Neural crest cell (in vitro differentiated cells): ENCODE measurements around the gene CFDP1. TPM values are rescaled to one million over a fixed set of nuclear protein-coding genes. Genes with fewer than 3 reads are reported as not detected.

Experiments used
- DNase-seq: peaks from one replicate; pipeline ENCODE4 v3.0.0; 2021; ENCODE audit warnings: low read depth, mixed read lengths, low spot score
- H3K27ac Mint-ChIP-seq: one replicate; pipeline ENCODE4 v1.8.0; 2021; ENCODE audit warnings: mild to moderate bottlenecking, mixed read lengths; ENCODE audit not compliant: unreplicated experiment
- H3K27me3 Mint-ChIP-seq: 2 replicates; pipeline ENCODE4 v1.8.0; 2021; ENCODE audit warnings: low read depth, mild to moderate bottlenecking, mixed read lengths
- H3K36me3 Mint-ChIP-seq: 2 replicates; pipeline ENCODE4 v1.8.0; 2021; ENCODE audit warnings: low read depth, mild to moderate bottlenecking, mixed read lengths
- H3K4me1 Mint-ChIP-seq: 2 replicates; pipeline ENCODE4 v1.8.0; 2021; ENCODE audit warnings: mixed read lengths
- H3K4me3 Mint-ChIP-seq: one replicate; pipeline ENCODE4 v1.8.0; 2021; ENCODE audit warnings: mild to moderate bottlenecking, mixed read lengths
- H3K9me3 Mint-ChIP-seq: 2 replicates; pipeline ENCODE4 v1.8.0; 2021; ENCODE audit warnings: mixed read lengths
- CTCF ChIP-seq: fragments of 200-600 bp; sonication (generic); conservative IDR thresholded peaks from 2 replicates; pipeline ENCODE4 v1.5.0; 2021; ENCODE audit warnings: antibody characterized with exemption, mild to moderate bottlenecking
- total RNA-seq: library from RNA; stranded (reverse); gene quantifications from 2 replicates; pipeline ENCODE4 v1.2.1, GENCODE V29; 2021

The CFDP1 gene
- total RNA-seq, 1 donor from 2014 or later = 99.8 TPM

- no peak for TF ChIP-seq CTCF
- Mint-ChIP-seq H3K27ac (peak overlapping the region; percentile 92), H3K36me3 (peaks cover 15% of the 10 kb centered on the region), H3K27me3 (no peaks in the 10 kb centered on the region), H3K4me3 (no peak overlapping the region), H3K9me3 (no peaks in the 10 kb centered on the region), H3K4me1 (peaks cover 51% of the 10 kb centered on the region)
- DNase-seq = no peak
Observed at GRCh38 chr16:75309156-75309555, 124.1 kb downstream of the CFDP1 start.

GRCh38 chr16:75308011-75308410 is 125.3 kb downstream of the CFDP1 start:
- Mint-ChIP-seq H3K4me1 (peaks cover 46% of the 10 kb centered on the region), H3K4me3 (no peak overlapping the region), H3K27me3 (no peaks in the 10 kb centered on the region), H3K36me3 (peaks cover 18% of the 10 kb centered on the region), H3K27ac (peak overlapping the region; percentile 23), H3K9me3 (no peaks in the 10 kb centered on the region)
- TF ChIP-seq CTCF = no peak
- no peak for DNase-seq

GRCh38 chr16:75307506-75307905 is 125.8 kb downstream of the CFDP1 start:
- no peak overlapping the region for H3K4me3 Mint-ChIP-seq
- H3K27ac Mint-ChIP-seq = no peak overlapping the region
- TF ChIP-seq CTCF = no peak
- peaks cover 15% of the 10 kb centered on the region for H3K36me3 Mint-ChIP-seq
- no peak for DNase-seq
- H3K9me3 Mint-ChIP-seq = no peaks in the 10 kb centered on the region
- peaks cover 41% of the 10 kb centered on the region for H3K4me1 Mint-ChIP-seq
- no peaks in the 10 kb centered on the region for H3K27me3 Mint-ChIP-seq

- Mint-ChIP-seq H3K36me3 (peaks cover 15% of the 10 kb centered on the region), H3K4me3 (no peak overlapping the region), H3K4me1 (peaks cover 35% of the 10 kb centered on the region), H3K9me3 (no peaks in the 10 kb centered on the region), H3K27me3 (no peaks in the 10 kb centered on the region), H3K27ac (no peak overlapping the region)
- no peak for DNase-seq
- no peak for TF ChIP-seq CTCF
Observed at GRCh38 chr16:75306099-75306762, 127.1 kb downstream of the CFDP1 start.

- H3K4me3 Mint-ChIP-seq = no peak overlapping the region
- TF ChIP-seq CTCF = no peak
- peaks cover 35% of the 10 kb centered on the region for H3K4me1 Mint-ChIP-seq
- peaks cover 16% of the 10 kb centered on the region for H3K36me3 Mint-ChIP-seq
- no peaks in the 10 kb centered on the region for H3K27me3 Mint-ChIP-seq
- no peak for DNase-seq
- H3K9me3 Mint-ChIP-seq = no peaks in the 10 kb centered on the region
- H3K27ac Mint-ChIP-seq = no peak overlapping the region
Observed at GRCh38 chr16:75305364-75306098, 127.8 kb downstream of the CFDP1 start.
